Measurements from ENCODE around the gene PPFIBP2. TPM values are rescaled to one million over a fixed set of nuclear protein-coding genes. Genes with fewer than 3 reads are reported as not detected.
A peak's percentile ranks its signal among the peaks of the same experiment; 100 is the strongest.

Gene PPFIBP2
- total and polyA plus RNA-seq, 2 of the 13 experiments (the other 11 are each of a cell fraction or from before 2014, with no cell fraction given), result 15.0 to 52.5 TPM

DNA sequence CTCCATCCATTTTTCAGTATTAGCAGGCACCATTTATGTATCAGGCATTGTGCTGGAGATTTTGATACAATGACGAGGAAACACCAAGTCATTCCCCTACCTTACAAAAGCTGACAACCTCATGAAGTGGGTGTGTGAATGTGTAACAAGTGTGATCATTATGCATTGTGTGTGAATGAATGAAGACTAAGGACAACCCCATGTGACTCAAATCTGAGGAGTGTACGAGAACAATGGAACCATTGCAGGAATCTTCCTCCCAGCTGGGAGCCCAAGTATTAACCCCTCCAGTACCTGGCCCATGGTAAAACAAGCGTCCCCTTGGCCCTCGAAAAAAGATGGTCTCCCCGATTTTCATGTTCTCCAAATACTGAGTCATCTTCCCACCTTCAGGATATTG lies 155.1 kb downstream of the PPFIBP2 start:
- H3K9me3 ChIP-seq (ENCODE audit: low read length), result no peaks in the 10 kb centered on the region
- no TSS peak for BruUV-seq (replicated peaks)
- ATAC-seq, result no peak
- H3K4me1 ChIP-seq (ENCODE audit: insufficient read depth, low read length), result peaks cover 27% of the 10 kb centered on the region
- H3K36me3 ChIP-seq (replicated peaks in 1 of 2; ENCODE audit: control insufficient read depth in 1 of 2, insufficient read depth in 2 of 2, low read length in 2 of 2), result no peaks in the 10 kb centered on the region; a peak in 1 of 5 replicates
- no peaks in the 10 kb centered on the region for H3K79me2 ChIP-seq (ENCODE audit: insufficient read depth, low read length)
- no peak for FAIRE-seq
- H3K4me2 ChIP-seq (ENCODE audit: low read depth, low read length), result no peak overlapping the region
- no peak overlapping the region for H3K27ac ChIP-seq (ENCODE audit: extremely low read length, insufficient read depth, low read length)
- CTCF ChIA-PET (ENCODE audit: low intra/inter-chr PET ratio, low total read pairs), result no interaction called here
- H2AFZ ChIP-seq (ENCODE audit: low read length), result no peak overlapping the region
- no peak for DNase-seq (ENCODE audit: low spot score)
- intact Hi-C loops (cut with micrococcal nuclease; ENCODE audit: unreplicated experiment) (no loop called here), in situ Hi-C loops (cut with HindIII; ENCODE audit: extremely low pct_ligation_motif_present, low pct_unique_long_range_greater_than_20kb) (no loop called here)
- 53% methylated on average over 5 of the region's 5 CpGs for WGBS (ENCODE audit: low lambda C conversion rate)
- H3K9ac ChIP-seq (ENCODE audit: insufficient read depth, low read depth, low read length), result no peak overlapping the region
- TF ChIP-seq ZNF652 (CRISPR knock-in tag; IDR thresholded peaks at IDR 0.05; ENCODE audit: borderline replicate concordance, low read depth) (0 out of 2 replicates have a peak, but pooled peaks have one; percentile 32), CBFB (CRISPR knock-in tag; IDR thresholded peaks at IDR 0.05) (no peak)
- H3K27me3 ChIP-seq (ENCODE audit: control insufficient read depth in 1 of 2, insufficient read depth in 2 of 2, low read length in 2 of 2), result peaks cover 0 to 13% of the 10 kb centered on the region in 2 experiments; a peak in 3 of 5 replicates
- H3K4me3 ChIP-seq (replicated peaks in 1 of 3; ENCODE audit: insufficient read depth in 1 of 3, low read depth in 2 of 3, low read length in 3 of 3), result no peak overlapping the region
- POLR2A ChIA-PET, result no interaction called here
- no peaks in the 10 kb centered on the region for H4K20me1 ChIP-seq (ENCODE audit: insufficient read depth, low read length)

DNA sequence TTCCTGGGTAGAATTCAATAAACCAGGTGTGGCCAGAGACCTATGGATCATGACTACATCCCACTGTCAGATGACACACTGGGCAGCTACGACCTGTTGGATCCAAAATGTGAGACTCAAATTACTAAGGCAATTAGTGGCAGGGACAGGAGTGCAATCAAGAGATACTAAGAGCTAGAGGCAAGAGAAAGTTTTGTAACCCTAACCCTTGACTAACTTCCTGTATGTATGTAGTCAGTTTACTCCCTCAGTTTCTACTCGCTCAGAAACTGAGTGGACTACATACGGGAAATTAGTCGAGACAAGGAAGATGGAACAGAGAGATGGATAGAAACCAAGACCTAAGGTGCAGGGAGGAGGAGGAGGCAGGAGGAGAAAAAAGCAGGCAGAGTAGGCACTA lies 156.8 kb downstream of the PPFIBP2 start:
- H3K4me1 ChIP-seq (ENCODE audit: insufficient read depth, low read length), result peaks cover 22% of the 10 kb centered on the region
- no peak overlapping the region for H3K4me2 ChIP-seq (ENCODE audit: low read depth, low read length)
- peaks cover 2 to 19% of the 10 kb centered on the region in 2 experiments; a peak in 3 of 5 replicates for H3K27me3 ChIP-seq (ENCODE audit: control insufficient read depth in 1 of 2, insufficient read depth in 2 of 2, low read length in 2 of 2)
- no peak overlapping the region for H3K27ac ChIP-seq (ENCODE audit: extremely low read length, insufficient read depth, low read length)
- intact Hi-C loops (cut with micrococcal nuclease; ENCODE audit: unreplicated experiment), result no loop called here
- DNase-seq (ENCODE audit: low spot score), result no peak
- no peaks in the 10 kb centered on the region for H3K9me3 ChIP-seq (ENCODE audit: low read length)
- in situ Hi-C loops (cut with HindIII; ENCODE audit: extremely low pct_ligation_motif_present, low pct_unique_long_range_greater_than_20kb), result no loop called here
- WGBS (ENCODE audit: low lambda C conversion rate), result 46% methylated on average over 4 of the region's 4 CpGs
- no TSS peak for BruUV-seq (replicated peaks)
- H3K4me3 ChIP-seq (replicated peaks in 1 of 3; ENCODE audit: insufficient read depth in 1 of 3, low read depth in 2 of 3, low read length in 3 of 3), result no peak overlapping the region
- ChIA-PET CTCF (ENCODE audit: low intra/inter-chr PET ratio, low total read pairs) (no interaction called here), POLR2A (no interaction called here)
- H3K79me2 ChIP-seq (ENCODE audit: insufficient read depth, low read length), result no peaks in the 10 kb centered on the region
- H3K36me3 ChIP-seq (replicated peaks in 1 of 2; ENCODE audit: control insufficient read depth in 1 of 2, insufficient read depth in 2 of 2, low read length in 2 of 2), result no peaks in the 10 kb centered on the region; a peak in 1 of 5 replicates
- no peak overlapping the region for H3K9ac ChIP-seq (ENCODE audit: insufficient read depth, low read depth, low read length)
- no peaks in the 10 kb centered on the region for H4K20me1 ChIP-seq (ENCODE audit: insufficient read depth, low read length)
- no peak for FAIRE-seq
- no peak for ATAC-seq
- no peak overlapping the region for H2AFZ ChIP-seq (ENCODE audit: low read length)
- TF ChIP-seq FLYWCH1 (CRISPR knock-in tag; IDR thresholded peaks at IDR 0.05) (no peak), ARNT2 (CRISPR knock-in tag; IDR thresholded peaks at IDR 0.05; ENCODE audit: low read depth) (no peak), MTA3 (CRISPR knock-in tag; IDR thresholded peaks at IDR 0.05) (no peak), MIER3 (CRISPR knock-in tag; IDR thresholded peaks at IDR 0.05; ENCODE audit: borderline replicate concordance) (no peak), DMAP1 (CRISPR knock-in tag; IDR thresholded peaks at IDR 0.05) (no peak), ZNF878 (CRISPR knock-in tag; IDR thresholded peaks at IDR 0.05) (no peak), HES4 (CRISPR knock-in tag; IDR thresholded peaks at IDR 0.05; ENCODE audit: borderline replicate concordance) (no peak), KLF16 (CRISPR knock-in tag; IDR thresholded peaks at IDR 0.05) (no peak), PHF20 (CRISPR knock-in tag; IDR thresholded peaks at IDR 0.05) (no peak)
- TF ChIP-seq, protein P1, sequence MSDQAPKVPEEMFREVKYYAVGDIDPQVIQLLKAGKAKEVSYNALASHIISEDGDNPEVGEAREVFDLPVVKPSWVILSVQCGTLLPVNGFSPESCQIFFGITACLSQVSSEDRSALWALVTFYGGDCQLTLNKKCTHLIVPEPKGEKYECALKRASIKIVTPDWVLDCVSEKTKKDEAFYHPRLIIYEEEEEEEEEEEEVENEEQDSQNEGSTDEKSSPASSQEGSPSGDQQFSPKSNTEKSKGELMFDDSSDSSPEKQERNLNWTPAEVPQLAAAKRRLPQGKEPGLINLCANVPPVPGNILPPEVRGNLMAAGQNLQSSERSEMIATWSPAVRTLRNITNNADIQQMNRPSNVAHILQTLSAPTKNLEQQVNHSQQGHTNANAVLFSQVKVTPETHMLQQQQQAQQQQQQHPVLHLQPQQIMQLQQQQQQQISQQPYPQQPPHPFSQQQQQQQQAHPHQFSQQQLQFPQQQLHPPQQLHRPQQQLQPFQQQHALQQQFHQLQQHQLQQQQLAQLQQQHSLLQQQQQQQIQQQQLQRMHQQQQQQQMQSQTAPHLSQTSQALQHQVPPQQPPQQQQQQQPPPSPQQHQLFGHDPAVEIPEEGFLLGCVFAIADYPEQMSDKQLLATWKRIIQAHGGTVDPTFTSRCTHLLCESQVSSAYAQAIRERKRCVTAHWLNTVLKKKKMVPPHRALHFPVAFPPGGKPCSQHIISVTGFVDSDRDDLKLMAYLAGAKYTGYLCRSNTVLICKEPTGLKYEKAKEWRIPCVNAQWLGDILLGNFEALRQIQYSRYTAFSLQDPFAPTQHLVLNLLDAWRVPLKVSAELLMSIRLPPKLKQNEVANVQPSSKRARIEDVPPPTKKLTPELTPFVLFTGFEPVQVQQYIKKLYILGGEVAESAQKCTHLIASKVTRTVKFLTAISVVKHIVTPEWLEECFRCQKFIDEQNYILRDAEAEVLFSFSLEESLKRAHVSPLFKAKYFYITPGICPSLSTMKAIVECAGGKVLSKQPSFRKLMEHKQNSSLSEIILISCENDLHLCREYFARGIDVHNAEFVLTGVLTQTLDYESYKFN (CRISPR knock-in tag; conservative IDR thresholded peaks at IDR 0.05), result no peak
- TF ChIP-seq, protein P2, sequence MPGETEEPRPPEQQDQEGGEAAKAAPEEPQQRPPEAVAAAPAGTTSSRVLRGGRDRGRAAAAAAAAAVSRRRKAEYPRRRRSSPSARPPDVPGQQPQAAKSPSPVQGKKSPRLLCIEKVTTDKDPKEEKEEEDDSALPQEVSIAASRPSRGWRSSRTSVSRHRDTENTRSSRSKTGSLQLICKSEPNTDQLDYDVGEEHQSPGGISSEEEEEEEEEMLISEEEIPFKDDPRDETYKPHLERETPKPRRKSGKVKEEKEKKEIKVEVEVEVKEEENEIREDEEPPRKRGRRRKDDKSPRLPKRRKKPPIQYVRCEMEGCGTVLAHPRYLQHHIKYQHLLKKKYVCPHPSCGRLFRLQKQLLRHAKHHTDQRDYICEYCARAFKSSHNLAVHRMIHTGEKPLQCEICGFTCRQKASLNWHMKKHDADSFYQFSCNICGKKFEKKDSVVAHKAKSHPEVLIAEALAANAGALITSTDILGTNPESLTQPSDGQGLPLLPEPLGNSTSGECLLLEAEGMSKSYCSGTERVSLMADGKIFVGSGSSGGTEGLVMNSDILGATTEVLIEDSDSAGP (CRISPR knock-in tag; IDR thresholded peaks at IDR 0.05; ENCODE audit: borderline replicate concordance), result no peak
